ENCODE data around the gene C2.
"Not testable (repeated sequence)": the region's sequence is repeated elsewhere in the genome, so short reads cannot be mapped to it uniquely, and the experiment has no call there.

C2 gene

DNA sequence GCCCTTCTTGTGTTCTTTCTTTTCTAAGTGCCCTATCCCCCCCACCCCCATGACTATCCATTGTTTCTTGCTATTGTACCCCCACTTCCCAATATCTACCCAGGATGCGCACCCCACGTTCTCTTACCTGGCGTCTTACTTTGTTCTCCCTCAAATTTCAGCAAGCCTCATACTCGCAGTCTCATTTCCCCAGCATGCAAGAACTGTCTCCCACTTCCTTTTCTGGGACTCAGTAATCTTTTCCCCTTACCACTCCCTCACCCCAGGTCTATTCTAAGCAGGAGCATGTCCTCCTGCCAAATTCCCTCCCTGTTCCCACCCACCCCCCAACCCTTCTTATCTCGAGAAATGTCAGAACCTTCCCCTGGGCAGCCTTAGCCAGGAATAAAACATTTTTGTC lies 28.3 kb upstream of the C2 start:
- no peak for DNase-seq (ENCODE audit: low read depth)

DNA sequence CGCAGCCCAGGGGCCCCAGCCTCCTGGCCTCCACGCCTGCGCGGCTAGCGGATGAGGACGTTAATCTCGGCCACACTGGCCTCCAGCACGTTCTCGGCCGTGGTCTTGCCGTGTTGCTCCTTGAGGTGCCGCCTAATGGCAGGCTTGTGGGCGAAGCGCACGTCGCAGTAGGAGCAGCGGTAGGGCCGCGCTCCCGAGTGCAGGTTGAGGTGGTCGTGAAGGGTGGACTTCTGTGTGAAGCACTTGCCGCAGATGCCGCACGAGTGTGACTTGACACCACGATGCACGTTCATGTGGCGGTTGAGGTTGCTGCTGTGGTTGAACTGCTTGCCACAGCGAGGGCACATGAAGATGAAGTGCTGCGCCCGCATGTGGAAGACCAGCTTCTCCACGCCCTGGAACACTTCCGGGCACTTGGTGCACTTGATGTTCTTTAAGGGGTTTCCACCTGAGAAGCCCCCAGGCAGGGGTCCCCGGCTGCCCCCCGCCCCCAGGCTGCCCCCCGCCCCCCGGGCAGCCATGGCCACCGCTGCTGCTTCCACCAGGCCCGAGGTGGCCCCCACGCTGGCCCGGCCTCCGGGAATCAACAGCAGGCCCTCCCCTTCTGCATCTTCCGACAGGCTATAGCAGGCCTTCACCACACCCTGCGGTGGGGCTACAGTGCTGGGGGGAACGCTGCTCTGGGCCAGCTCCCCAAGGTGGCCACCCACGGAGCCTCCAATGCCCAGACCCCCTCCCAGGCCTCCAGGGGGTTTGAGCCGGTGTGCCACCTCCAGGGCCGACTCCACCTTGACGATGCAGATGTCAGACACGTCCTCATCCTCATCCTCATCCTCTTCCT lies 27.4 kb upstream of the C2 start:
- no peak for DNase-seq (ENCODE audit: low read depth)

DNA sequence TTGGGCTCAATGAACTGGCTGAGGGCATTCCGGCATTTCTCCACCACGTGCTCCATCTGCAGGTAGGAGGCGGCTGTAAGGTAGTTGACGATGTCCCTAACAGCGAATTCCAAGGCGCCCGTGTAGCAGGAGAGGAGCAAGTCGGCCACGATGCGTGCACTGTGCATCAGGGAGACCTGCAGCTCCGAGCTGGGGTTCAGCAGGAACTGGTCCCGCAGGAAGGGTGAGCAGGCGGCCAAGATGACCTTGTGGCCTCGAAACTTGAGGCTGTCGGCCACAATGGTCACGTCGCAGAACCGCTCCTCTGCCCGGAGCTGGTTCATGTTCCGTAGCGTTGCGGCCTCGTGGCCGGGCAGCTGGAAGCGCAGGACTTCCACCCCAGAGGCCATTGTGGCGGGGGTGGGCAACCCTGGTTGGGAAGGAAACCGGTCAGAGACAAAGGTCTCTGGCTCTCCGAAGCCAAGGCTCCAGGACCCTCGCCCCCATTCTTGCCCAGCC lies 26.6 kb upstream of the C2 start:
- DNase-seq (ENCODE audit: low read depth): no peak

DNA sequence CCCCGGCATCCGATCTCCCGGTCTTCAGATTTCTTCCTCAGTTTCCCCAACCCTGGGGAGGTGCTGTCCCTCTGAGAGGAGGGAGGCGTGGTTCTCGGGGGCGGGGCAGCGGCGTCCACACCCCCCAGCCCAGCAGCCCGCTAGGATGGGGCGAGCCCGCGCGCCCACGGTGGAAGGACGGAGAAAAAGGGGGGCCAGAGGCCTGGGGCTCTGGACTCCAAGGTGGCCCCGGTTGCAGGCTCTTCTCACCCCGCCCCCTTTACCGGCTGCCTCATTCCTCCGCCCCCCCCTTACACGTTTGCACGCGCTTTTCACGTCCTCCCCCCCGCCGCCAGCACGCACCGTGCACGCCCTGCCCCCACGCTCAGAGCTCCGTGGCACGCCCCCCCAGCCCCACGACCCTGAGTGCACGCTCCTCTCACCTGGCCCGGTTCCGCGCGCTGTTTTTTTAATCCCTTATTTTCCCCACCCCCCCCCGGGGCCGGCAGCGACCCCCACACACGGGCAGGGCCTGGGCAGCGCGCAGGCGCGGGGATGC lies 26.0 kb upstream of the C2 start:
- DNase-seq (ENCODE audit: low read depth): peak; percentile 64

DNA sequence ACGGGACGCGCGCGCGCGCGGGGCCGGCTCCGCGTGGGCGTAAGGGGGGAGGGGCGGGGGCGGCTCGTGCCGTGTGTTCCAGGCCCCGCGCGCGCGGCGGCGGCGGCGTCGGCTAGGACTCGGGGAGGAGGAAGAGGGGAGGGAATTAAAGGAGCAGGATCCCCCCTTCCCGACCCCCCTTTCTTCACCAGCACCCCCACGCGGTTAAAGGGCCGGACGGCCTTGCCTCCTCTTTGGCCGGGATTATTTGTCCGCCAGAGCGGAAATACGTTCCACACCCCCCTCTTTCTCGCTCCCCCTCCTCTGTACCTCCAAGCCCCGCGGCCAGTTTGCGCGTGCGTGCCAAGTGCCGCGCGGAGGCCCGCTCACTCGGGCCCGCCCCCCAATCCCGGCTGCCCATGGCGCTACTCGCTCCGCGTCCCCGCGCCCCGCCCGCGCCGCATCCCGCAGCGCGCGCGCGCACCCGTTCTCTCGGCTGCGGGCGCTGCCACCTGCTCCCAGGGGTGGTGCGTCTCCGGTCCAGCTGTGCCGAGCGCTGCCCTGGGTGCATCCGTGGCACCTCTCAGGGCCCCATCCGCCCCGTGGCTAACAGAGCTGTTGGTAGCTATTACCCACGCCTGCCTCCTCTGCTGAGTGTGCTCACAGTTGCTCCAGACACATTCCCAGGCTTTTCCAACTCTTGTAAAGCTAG lies 25.4 kb upstream of the C2 start, which contains the start of gene ZBTB12:
TSS of gene ZBTB12 (minus strand) at position 134 of the 691 bp plus-strand sequence. CDS start 781 bp downstream, outside the sequence.
- peak; percentile 79 for DNase-seq (ENCODE audit: low read depth)

DNA sequence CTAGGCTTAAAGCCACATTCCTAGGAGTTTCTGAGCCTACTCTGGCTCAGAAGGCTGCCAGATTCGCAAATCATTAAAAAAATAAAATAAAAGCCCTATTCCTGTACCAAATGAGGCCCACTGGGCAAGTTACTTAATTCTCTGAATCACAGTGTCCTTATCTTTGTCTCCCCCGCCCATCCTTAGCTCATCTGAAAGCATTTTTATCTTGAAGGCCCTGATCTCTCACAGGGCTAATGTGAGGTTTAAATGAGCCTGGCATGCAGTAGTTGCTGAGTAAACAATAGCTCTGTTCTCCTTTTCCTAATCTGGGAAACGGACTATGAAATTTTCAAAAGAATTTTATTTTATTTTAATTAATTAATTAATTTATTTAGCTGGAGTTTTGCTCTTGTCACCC lies 23.6 kb upstream of the C2 start:
- DNase-seq (ENCODE audit: low read depth): no peak

DNA sequence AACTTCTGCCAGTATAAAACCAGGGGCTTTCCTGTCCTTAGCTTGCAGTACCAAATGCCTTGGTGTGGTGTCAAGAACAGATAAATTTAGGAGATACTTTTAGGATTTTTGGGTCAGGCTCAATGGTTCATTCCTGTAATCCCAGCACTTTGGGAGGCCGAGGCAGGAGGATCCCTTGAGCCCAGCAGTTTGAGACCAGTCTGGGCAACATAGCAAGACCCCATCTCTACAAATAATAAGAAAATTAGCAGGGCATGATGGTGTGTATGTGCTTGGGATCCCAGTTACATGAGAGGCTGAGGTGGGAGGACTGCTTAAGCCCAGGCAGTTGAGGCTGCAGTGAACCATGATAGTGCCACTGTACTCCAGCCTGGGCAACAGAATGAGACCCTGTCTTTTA lies 22.5 kb upstream of the C2 start:
- DNase-seq (ENCODE audit: low read depth): no peak

DNA sequence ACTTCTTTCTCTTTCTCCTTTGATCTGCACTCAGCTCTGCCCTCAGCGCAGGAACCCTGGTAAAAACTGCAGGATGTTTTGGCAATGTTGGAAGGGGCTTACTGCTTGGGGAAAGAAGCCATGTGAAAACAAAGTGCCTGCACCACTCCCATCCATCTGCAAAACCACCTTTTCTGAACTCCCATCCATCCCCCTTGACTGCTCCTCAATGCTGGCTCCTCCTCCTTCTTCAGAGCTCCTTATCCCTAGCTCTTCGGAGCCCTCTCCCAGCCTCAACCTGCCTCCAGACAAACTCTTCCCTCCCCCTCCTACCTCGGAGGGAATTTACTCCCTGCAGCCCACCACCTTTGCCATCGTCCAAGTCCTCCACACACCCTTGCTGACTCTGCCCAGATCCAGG lies 21.4 kb upstream of the C2 start:
- no peak for DNase-seq (ENCODE audit: low read depth)

DNA sequence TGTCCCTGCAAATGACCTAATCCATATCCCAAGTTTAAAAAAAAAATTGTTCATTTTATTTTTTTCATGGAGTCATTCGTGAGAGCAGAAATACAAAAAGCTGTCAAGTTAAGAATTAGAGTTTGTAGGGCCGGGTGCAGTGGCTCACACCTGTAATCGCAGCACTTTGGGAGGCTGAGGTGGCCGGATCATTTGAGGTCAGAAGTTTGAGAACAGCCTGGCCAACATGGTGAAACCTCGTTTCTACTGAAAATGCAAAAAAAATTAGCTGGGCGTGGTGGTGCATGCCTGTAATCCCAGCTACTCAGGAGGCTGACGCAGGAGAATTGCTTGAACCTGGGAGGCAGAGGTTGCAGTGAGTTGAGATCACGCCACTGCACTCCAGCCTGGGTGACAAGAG lies 20.8 kb upstream of the C2 start:
- DNase-seq (ENCODE audit: low read depth): not testable (repeated sequence)

DNA sequence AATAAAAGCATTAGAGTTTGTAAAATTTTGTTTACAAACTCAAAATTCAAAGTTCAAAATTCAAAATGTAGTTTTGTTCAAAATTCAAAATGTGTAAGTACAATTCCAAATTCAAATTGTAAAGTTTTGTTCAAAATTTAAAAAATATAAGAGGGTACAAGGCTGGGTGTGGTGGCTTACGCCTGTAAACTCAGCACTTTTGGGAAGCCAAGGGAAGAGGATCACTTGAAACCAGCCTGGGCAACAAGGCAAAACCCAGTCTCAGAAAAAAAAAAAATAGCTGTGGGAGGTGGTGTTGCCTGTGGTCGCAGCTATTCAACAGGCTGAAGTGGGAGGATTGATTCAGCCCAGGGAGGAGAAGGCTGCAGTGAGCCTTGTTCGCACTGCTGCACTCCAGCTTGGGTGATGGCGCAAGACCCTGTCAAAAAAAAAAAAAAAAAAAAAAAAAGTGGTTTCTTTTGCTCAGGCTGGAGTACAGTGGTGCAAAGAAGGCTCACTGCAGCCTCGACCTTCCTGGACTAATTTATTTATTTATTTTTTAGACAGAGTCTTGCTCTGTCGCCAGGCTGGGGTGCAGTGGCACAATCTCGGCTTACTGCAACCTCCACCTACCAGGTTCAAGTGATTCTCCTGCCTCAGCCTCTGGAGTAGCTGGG lies 20.2 kb upstream of the C2 start:
- DNase-seq (ENCODE audit: low read depth): no peak

DNA sequence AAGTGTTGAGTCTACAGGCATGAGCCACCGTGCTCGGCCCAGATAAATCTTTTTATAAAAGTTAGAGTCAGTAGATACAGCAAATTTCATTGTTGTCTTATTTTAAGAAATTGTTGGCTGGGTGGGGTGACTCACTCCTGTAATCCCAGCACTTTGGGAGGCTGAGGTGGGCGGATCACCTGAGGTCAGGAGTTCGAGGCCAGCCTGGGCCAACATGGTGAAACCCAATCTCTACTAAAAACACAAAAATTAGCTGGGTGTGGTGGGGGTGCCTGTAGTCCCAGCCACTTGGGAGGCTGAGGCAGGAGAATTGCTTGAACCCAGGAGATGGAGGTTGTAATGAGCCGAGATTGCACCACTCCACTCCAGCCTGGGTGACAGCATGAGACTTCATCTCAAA lies 19.3 kb upstream of the C2 start:
- DNase-seq (ENCODE audit: low read depth): not testable (repeated sequence)

DNA sequence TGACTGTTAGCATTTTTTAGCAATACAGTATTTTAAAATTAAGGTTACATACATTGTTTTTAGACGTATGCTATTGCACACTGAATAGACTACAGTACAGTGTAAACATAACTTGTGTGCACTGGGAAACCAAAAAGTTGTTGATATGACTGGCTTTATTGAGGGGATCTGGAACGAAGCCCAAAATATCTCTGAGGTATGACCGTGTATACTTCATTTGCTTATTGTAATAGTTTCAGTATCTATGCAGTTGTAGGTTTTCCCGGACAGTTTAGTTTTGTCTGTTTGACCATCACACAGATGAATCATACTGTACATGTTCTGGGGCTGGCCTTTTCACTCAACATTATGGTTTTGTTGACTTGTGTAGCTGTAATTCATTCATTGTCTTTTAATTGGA lies 18.7 kb upstream of the C2 start:
- DNase-seq (ENCODE audit: low read depth): no peak

DNA sequence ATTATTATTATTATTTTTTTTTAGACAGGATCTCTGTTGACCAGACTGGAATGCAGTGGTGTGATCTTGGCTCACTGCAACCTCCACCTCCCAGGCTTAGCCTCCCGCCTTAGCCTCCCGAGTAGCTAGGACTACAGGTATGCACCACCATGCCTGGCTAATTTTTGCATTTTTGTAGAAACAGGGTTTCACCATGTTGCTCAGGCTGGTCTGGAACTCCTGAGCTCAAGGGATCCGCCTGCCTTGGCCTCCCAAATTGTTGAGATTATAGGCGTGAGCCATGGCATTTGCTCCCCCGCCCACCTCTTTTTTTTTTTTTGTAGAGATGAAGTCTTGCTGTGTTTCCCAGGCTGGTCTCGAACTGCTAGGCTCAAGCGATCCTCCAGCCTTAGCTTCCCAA lies 18.2 kb upstream of the C2 start:
- DNase-seq (ENCODE audit: low read depth): not testable (repeated sequence)

DNA sequence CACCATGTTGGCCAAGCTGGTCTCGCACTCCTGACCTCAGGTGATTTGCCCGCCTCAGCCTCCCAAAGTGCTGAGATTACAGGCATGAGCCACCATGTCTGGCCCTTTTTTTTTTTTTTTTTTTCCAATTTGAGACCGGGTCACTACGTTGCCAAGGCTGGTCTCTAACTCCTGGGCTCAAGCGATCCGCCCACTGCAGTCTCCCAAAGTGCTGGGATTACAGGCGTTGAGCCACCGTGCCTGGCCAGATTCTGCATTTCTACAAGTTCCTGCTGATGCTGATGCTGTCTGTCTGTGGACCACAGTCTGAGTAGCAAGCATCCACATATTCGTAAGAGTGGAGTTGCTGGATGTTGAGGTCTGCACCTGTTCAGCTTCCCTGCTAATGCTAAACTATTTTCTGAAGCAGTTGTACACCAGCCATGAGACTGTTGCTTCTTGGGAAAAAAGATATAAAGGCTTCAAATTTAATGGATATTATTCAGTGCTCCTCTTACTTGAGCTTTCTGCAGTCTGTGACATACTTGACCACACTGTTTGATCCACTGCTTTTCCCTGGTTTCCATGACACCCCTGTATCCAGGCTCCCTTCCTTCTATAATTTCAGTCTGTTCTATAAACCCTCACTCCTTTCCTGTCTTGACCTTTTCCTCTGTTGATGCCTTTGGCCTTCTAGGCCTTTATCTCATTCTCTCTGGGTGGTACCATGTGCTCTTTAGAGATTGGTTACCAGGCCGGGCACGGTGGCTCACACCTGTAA lies 15.5 kb upstream of the C2 start:
- no peak for DNase-seq (ENCODE audit: low read depth)

DNA sequence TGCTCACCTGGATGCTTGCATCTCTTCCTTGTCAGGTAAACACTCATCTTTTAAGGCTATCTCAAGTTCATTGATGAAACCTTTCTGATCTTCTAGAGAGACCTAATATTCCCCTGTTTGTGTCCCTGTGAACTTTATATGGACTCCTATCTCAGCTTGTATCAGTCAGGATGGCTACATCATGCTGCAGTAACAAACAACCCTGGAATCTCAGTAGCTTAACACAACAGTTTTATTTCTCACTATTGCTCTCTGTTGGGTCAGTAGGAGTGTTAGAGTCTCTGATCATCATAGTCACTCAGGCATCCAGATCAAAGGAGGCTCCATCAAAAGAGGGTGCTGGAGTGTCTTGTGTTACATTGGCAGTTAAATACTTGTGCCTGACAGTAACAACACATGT lies 12.2 kb upstream of the C2 start:
- DNase-seq (ENCODE audit: low read depth): no peak

DNA sequence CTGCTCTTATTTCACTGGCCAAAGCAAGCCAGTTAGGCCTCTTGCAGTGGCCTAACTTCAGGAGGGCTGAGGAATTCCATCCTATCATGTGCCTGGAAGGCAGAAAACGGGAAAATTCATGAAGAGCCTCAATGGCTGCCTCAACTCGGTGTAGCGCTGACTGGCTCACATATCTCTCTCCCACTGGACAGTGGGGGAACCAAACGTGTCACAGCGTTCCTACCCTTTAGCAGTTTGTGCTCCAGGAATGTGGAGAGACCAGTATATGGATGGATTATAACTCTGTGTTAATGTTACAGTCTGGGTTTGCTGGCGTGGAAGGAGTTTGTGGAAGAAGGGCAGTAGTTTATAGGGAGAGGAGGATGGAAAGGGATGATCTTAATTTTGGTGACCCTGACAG lies 11.8 kb upstream of the C2 start:
- DNase-seq (ENCODE audit: low read depth): no peak

DNA sequence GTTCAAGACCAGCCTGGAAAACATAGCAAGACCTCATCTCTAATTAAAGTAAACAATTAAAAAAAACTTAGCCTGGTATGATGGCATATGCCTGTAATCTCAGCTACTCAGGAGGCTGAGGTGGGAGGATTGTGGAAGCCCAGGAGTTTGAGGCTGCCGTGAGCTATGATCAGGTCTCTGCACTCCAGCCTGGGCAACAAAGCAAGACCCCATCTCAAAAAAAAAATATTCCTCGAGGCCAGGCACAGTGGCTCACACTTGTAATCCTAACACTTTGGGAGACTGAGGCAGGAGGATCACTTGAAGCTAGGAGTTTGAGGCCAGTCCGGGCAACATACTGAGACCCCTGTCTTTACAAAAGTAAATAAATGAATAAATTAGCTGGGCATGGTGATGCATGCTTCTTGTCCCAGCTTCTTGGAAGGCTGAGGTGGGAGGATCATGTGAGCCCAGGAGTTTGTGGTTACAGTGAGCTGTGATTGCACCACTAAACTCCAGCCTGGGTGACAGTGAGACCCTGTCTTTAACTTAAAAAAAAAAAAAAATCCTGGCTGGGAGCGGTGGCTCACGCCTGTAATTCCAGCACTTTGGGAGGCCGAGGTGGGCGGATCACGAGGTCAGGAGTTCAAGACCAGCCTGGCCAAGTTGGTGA lies 9.3 kb upstream of the C2 start:
- no peak for DNase-seq (ENCODE audit: low read depth)

DNA sequence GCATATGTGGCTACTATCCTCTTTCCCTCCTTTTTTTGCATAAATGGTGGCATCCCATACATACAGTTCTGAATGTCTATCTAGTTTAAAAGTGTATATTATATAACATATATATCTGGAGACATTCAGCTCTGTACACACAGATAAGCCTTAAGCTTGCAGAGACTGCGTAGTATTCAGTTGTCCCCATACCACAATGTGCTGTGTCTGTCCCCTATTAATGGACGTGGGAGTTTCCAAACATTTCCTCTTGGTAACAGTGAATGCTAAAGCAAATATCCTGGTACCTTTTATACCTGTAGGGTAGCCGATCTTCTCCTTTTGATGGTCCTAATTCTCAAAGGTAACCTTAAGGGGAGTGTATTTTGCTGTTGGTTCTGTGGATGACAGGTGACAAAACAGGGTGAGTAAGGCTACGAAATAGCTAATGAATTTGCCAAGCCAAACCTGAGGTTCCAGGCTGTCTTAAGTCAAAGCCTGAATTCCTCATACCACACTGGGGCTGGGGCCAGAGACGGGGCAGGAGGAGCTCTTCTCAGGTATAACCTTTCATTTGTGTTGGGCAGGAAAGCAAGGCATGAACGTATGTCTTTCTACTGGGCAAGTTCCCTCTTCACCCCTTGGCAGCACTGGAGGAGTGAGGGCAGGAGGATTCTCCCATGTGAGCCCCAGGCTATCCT lies 7.8 kb upstream of the C2 start:
- DNase-seq (ENCODE audit: low read depth): no peak

DNA sequence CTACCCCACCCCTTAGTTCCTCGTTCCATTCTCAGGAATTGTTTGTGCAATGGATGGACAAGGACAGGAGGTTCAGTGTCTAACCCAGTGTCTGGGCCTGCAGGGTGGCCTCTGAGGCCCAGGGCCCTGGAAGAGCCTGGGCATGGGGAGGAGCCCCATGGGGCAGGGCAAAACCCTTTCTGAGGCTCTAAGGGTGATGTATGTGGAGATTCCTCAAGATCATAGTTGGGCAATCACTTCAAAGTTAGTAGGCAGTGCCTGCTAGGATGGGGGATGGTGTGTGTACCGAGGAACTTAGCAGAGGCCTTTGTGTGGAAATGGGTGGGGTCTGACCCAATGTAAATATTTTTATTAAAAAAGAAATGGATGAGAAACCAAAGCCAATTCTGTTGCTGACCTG lies 6.7 kb upstream of the C2 start:
- no peak for DNase-seq (ENCODE audit: low read depth)

DNA sequence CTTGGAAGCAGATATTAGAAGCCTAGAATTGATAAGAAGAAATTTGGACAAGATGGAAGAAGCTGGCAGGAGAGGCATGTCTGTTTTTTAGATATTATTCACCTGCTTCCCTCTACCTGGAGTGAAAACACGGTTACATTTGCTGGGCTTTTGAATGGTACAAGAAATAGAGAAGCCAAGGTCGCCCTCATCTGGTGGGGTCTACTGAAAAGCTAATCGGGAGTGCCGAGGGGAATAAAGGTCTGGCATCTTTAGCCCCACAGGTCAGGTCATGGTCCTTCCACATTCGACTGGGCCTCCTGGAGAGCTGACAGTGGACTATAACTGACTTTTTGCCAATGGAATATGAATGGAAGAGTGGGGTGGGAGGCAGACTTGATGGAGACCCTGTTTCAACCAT lies 4.6 kb upstream of the C2 start:
- DNase-seq (ENCODE audit: low read depth): no peak
